Gastroesophageal sphincter (tissue), 4 donors: ENCODE data around the gene ARPP21. TPM values are rescaled to one million over a fixed set of nuclear protein-coding genes. Genes with fewer than 3 reads are reported as not detected.

ENCODE experiments used
- ATAC-seq: fragments of 150-250 bp; one replicate; pipeline ENCODE4 v1.9.1; 2016; ENCODE audit warnings: mild to moderate bottlenecking, moderate library complexity
- H3K27ac ChIP-seq, 4 donors: fragments of 200-600 bp; sonication (generic) in 3 of 4; 1 replicate in 3 of 4; 2 replicates in 1 of 4; pipeline ENCODE4 v1.5.1; 2016 to 2019
- H3K27me3 ChIP-seq: fragments of 200-600 bp; sonication (generic); one replicate; pipeline ENCODE4 v1.5.1; 2019
- H3K36me3 ChIP-seq, 2 donors: fragments of 200-600 bp; sonication (generic); one replicate each; pipeline ENCODE4 v1.5.1; 2019; ENCODE audit warnings: control low read depth in 1 of 2
- H3K4me1 ChIP-seq, 3 donors: fragments of 200-600 bp; sonication (generic); 1 replicate in 2 of 3; 2 replicates in 1 of 3; pipeline ENCODE4 v1.5.1; 2016 to 2019; ENCODE audit warnings: control low read depth in 2 of 3
- H3K4me3 ChIP-seq, 2 donors: fragments of 200-600 bp; sonication (generic); one replicate each; pipeline ENCODE4 v1.5.1; 2019; ENCODE audit warnings: mild to moderate bottlenecking in 1 of 2, moderate library complexity in 1 of 2
- H3K9me3 ChIP-seq, 3 donors: fragments of 200-600 bp; sonication (generic); one replicate each; pipeline ENCODE4 v1.5.1; 2017 to 2019; ENCODE audit warnings: control low read depth in 2 of 3
- EP300 ChIP-seq: sonication (generic); formaldehyde crosslinking; IDR thresholded peaks from one replicate; pipeline ENCODE4 v1.6.1; 2017; ENCODE audit warnings: antibody characterized with exemption, mild to moderate bottlenecking
- POLR2A ChIP-seq, 2 donors: fragments of 450-650 bp; IDR thresholded peaks; one replicate each; pipeline ENCODE4 v1.6.1; 2017; ENCODE audit warnings: antibody characterized with exemption in 2 of 2, mild to moderate bottlenecking in 2 of 2, moderate library complexity in 1 of 2
- POLR2AphosphoS5 ChIP-seq: sonication (generic); formaldehyde crosslinking; IDR thresholded peaks from one replicate; pipeline ENCODE4 v1.6.1; 2017; ENCODE audit warnings: antibody characterized with exemption
- WGBS, 2 donors: methylation state at CpG; one replicate each; pipeline ENCODE4 v1.1.5; 2018; ENCODE audit warnings: low coverage in 1 of 2; 5-methylcytosine and 5-hydroxymethylcytosine counted together
- total RNA-seq, 4 donors: library from RNA; depleted of rRNA; stranded (reverse); fragments of >200 nt; gene quantifications; one replicate each; pipeline ENCODE4 v1.1.0, GENCODE V29; 2016
- TF ChIP-seq, protein P1 (sequence below), 4 experiments: fragments of 200-600 bp in 2 of 4; fragments of 450-650 bp in 2 of 4; sonication (generic) in 1 of 4; IDR thresholded peaks; one replicate each; pipeline ENCODE4 v1.5.1; 2017 to 2019; ENCODE audit warnings: antibody characterized with exemption in 4 of 4, mild to moderate bottlenecking in 2 of 4, moderate library complexity in 2 of 4

Gene ARPP21
- total RNA-seq, 4 donors from 2014 or later, result 0.15 to 1.5 (median 0.78) TPM

DNA sequence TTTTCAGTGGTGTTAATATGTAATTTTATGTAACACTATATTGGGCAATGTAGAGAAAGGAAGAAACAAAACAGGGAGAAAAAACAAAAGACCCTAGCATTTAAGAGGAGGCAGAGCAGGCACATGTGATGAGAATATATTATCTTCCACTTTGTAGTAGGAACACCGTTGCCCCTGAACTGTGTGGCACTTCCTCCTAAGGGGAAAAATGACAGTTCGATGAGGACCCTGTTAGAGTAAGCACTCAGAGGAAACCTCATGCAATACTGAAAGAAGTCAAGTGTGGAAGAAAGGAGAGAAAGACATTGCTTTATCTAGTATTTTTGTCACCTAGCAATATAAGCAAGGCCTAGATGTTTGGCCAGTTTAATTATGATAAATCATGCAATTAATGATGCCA is 32.2 kb downstream of the ARPP21 start:
- H3K36me3 ChIP-seq, result no peaks in the 10 kb centered on the region
- H3K4me1 ChIP-seq, result no peaks in the 10 kb centered on the region
- no peak for TF ChIP-seq POLR2A (IDR thresholded peaks at IDR 0.05)
- TF ChIP-seq, protein P1, sequence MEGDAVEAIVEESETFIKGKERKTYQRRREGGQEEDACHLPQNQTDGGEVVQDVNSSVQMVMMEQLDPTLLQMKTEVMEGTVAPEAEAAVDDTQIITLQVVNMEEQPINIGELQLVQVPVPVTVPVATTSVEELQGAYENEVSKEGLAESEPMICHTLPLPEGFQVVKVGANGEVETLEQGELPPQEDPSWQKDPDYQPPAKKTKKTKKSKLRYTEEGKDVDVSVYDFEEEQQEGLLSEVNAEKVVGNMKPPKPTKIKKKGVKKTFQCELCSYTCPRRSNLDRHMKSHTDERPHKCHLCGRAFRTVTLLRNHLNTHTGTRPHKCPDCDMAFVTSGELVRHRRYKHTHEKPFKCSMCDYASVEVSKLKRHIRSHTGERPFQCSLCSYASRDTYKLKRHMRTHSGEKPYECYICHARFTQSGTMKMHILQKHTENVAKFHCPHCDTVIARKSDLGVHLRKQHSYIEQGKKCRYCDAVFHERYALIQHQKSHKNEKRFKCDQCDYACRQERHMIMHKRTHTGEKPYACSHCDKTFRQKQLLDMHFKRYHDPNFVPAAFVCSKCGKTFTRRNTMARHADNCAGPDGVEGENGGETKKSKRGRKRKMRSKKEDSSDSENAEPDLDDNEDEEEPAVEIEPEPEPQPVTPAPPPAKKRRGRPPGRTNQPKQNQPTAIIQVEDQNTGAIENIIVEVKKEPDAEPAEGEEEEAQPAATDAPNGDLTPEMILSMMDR (IDR thresholded peaks at IDR 0.05), result no peak
- TF ChIP-seq EP300, result no peak
- TF ChIP-seq POLR2AphosphoS5, result no peak
- no peak overlapping the region for H3K27ac ChIP-seq
- ATAC-seq, result no peak
- WGBS, 2 donors, result 60 to 63% methylated on average over 2 of the region's 2 CpGs
- H3K27me3 ChIP-seq, result no peaks in the 10 kb centered on the region
- H3K4me3 ChIP-seq, result no peak overlapping the region
- H3K9me3 ChIP-seq, result no peaks in the 10 kb centered on the region

DNA sequence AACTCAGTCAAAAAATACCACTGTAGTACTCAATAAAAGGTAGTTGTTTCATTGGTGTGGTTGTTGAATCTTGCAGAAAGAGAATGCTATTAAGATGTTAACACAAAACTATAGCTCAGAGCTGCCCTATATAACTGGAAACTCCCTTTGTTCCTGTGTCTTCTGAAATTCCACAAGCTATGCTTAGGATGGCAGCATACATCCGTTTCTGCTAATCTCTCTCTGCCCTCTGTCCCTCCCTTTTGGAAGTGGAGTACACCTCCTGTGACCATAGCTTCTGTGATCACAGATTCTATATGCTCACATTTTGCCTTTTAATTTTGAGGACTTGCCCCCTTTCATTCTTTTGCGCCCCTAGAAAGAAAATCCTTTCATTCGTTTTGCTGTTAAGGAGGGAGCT is 33.7 kb downstream of the ARPP21 start:
- Histone ChIP-seq H3K4me1 (no peaks in the 10 kb centered on the region), H3K4me3 (no peak overlapping the region), H3K9me3 (no peaks in the 10 kb centered on the region), H3K36me3 (no peaks in the 10 kb centered on the region), H3K27me3 (no peaks in the 10 kb centered on the region), H3K27ac (no peak overlapping the region)
- 62 to 72% methylated on average over 3 of the region's 3 CpGs for WGBS, 2 donors
- no peak for ATAC-seq
- TF ChIP-seq POLR2AphosphoS5 (no peak), POLR2A (IDR thresholded peaks at IDR 0.05) (no peak), EP300 (no peak)
- TF ChIP-seq, protein P1 (IDR thresholded peaks at IDR 0.05), result no peak

DNA sequence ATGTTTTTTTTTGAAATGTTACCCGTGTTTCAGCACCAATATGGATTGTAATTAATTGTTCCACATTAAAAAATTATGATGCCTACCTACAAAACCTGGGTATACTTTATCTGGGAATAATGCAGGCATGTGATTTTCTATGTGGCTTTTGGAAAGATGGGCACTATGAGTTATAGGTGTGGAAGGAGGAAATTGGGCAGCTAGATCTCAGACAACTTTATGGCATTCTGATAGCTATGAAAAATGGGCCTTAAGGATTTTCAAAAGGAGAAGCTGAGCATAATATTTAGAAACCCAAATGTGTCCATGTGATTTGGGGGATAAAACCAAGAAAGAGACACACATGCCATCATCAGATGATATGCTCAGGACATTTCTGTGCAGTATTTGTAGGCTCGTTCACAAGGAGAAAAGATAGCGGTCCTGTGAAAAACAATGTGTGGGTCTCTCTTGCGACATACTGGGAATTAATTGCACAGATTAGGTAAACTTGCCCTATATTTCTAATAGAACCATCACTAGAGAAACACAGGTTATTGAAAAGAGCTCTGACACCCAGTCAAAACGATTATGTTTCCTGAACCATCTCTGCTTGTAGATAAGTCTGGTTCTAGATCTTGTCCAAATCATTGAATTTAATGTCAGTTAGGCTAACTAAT is 35.3 kb downstream of the ARPP21 start:
- H3K27ac ChIP-seq, result no peak overlapping the region
- H3K4me1 ChIP-seq, result no peaks in the 10 kb centered on the region
- H3K9me3 ChIP-seq, result no peaks in the 10 kb centered on the region
- TF ChIP-seq, protein P1 (IDR thresholded peaks at IDR 0.05), result no peak
- TF ChIP-seq POLR2AphosphoS5 (no peak), EP300 (no peak), POLR2A (IDR thresholded peaks at IDR 0.05) (no peak)
- H3K4me3 ChIP-seq, result no peak overlapping the region
- 88 to 95% methylated on average over 5 of the region's 5 CpGs for WGBS, 2 donors
- no peak for ATAC-seq
- no peaks in the 10 kb centered on the region for H3K36me3 ChIP-seq
- no peaks in the 10 kb centered on the region for H3K27me3 ChIP-seq

DNA sequence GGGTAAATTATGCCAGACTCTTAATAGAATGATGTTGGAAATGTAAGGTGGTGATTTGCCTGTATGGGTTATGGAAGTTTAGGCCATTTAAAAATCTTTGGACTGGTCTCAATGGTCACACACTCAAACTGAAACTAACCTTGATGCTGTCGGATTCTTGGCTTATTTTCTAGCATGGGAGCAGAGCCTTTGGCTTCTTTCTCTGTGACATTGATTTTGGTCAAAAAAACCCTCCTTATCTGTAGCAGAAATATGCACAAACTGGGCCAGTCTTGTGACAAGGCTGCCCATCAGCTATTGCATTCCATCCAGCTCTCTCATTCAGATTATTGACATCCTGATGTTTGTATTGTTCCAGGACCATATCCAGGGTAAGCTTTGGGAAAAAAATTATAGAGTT is 35.9 kb downstream of the ARPP21 start:
- 38% methylated on average over 1 of the region's 1 CpG; no CpG with 5 or more reads in 1 of the 2 donors for WGBS, 2 donors
- no peaks in the 10 kb centered on the region for H3K9me3 ChIP-seq
- H3K27ac ChIP-seq, result no peak overlapping the region
- H3K27me3 ChIP-seq, result no peaks in the 10 kb centered on the region
- no peak overlapping the region for H3K4me3 ChIP-seq
- TF ChIP-seq POLR2AphosphoS5, result no peak
- H3K4me1 ChIP-seq, result no peaks in the 10 kb centered on the region
- H3K36me3 ChIP-seq, result no peaks in the 10 kb centered on the region
- no peak for ATAC-seq

DNA sequence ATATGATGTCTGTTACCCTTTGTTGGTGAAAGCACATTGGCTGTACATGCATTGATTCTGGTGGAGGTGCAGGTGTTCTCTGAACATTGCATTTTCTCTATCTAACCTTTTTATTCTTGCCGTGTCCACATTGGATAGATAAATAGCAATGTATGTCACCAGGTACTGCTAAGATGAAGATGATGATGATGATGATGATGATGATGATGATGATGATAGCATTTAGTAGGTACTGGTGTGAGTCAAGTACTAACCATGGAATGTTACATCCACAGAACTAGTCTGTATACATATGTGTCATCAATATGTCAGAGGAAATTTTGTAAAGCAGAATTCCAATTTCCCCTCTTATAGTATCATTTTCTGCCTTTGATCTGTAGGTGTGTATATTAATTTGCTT is 36.3 kb downstream of the ARPP21 start:
- ATAC-seq, result no peak

More for the DNA sequence above, 36.3 kb downstream of the ARPP21 start:
- TF ChIP-seq POLR2AphosphoS5, result no peak
- TF ChIP-seq POLR2A (IDR thresholded peaks at IDR 0.05), result no peak
- TF ChIP-seq, protein P1 (IDR thresholded peaks at IDR 0.05), result no peak
- no peak for TF ChIP-seq EP300
- Histone ChIP-seq H3K9me3 (no peaks in the 10 kb centered on the region), H3K27ac (no peak overlapping the region), H3K27me3 (no peaks in the 10 kb centered on the region), H3K36me3 (no peaks in the 10 kb centered on the region), H3K4me1 (no peaks in the 10 kb centered on the region), H3K4me3 (no peak overlapping the region)
- WGBS, 2 donors, result 83 to 100% methylated on average over 1 of the region's 1 CpG
